ENCODE data around the gene SLC9A3.

SLC9A3 gene

GRCh38 chr5:434443-435146 lies 89.7 kb downstream of the SLC9A3 start:
- no peaks in the 10 kb centered on the region for H3K9me3 Mint-ChIP-seq
- no peak overlapping the region for H3K4me3 Mint-ChIP-seq
- H3K27ac Mint-ChIP-seq (ENCODE audit: low read depth): no peak overlapping the region
- H3K4me1 Mint-ChIP-seq: no peaks in the 10 kb centered on the region
- H3K36me3 Mint-ChIP-seq (ENCODE audit: insufficient read depth): no peaks in the 10 kb centered on the region
- DNase-seq (ENCODE audit: low spot score in 2 of 2) (no peak), ATAC-seq (replicated peaks; ENCODE audit: extremely low read depth, poor library complexity, severe bottlenecking) (no peak)
- peaks cover 55% of the 10 kb centered on the region for H3K27me3 Mint-ChIP-seq

GRCh38 chr5:433836-434235 lies 90.4 kb downstream of the SLC9A3 start:
- H3K36me3 Mint-ChIP-seq (ENCODE audit: insufficient read depth): no peaks in the 10 kb centered on the region
- H3K4me3 Mint-ChIP-seq: no peak overlapping the region

GRCh38 chr5:432928-433791 lies 91.1 kb downstream of the SLC9A3 start:
- Mint-ChIP-seq H3K36me3 (ENCODE audit: insufficient read depth) (no peaks in the 10 kb centered on the region), H3K9me3 (no peaks in the 10 kb centered on the region), H3K27ac (ENCODE audit: low read depth) (no peak overlapping the region), H3K4me3 (no peak overlapping the region), H3K4me1 (no peaks in the 10 kb centered on the region), H3K27me3 (peaks cover 55% of the 10 kb centered on the region)
- ATAC-seq (replicated peaks; ENCODE audit: extremely low read depth, poor library complexity, severe bottlenecking) (no peak), DNase-seq (ENCODE audit: low spot score in 2 of 2) (no peak)

More at GRCh38 chr5:433836-434235, 90.4 kb downstream of the SLC9A3 start:
- no peak for ATAC-seq (replicated peaks; ENCODE audit: extremely low read depth, poor library complexity, severe bottlenecking)
- H3K27me3 Mint-ChIP-seq: peaks cover 55% of the 10 kb centered on the region
- no peaks in the 10 kb centered on the region for H3K9me3 Mint-ChIP-seq
- DNase-seq (ENCODE audit: low spot score in 2 of 2): no peak
- no peak overlapping the region for H3K27ac Mint-ChIP-seq (ENCODE audit: low read depth)
- H3K4me1 Mint-ChIP-seq: no peaks in the 10 kb centered on the region

- ATAC-seq (replicated peaks; ENCODE audit: extremely low read depth, poor library complexity, severe bottlenecking) (no peak), DNase-seq (ENCODE audit: low spot score in 2 of 2) (no peak)
- H3K4me1 Mint-ChIP-seq: no peaks in the 10 kb centered on the region
- H3K27ac Mint-ChIP-seq (ENCODE audit: low read depth): no peak overlapping the region
- H3K36me3 Mint-ChIP-seq (ENCODE audit: insufficient read depth): no peaks in the 10 kb centered on the region
- peaks cover 55% of the 10 kb centered on the region for H3K27me3 Mint-ChIP-seq
- H3K9me3 Mint-ChIP-seq: no peaks in the 10 kb centered on the region
- H3K4me3 Mint-ChIP-seq: no peak overlapping the region
Observed at GRCh38 chr5:432201-432927, 91.9 kb downstream of the SLC9A3 start.

GRCh38 chr5:431711-432050 lies 92.6 kb downstream of the SLC9A3 start:
- Mint-ChIP-seq H3K9me3 (no peaks in the 10 kb centered on the region), H3K4me1 (no peaks in the 10 kb centered on the region), H3K27ac (ENCODE audit: low read depth) (no peak overlapping the region), H3K4me3 (no peak overlapping the region), H3K27me3 (peaks cover 51% of the 10 kb centered on the region), H3K36me3 (ENCODE audit: insufficient read depth) (no peaks in the 10 kb centered on the region)
- no peak for ATAC-seq (replicated peaks; ENCODE audit: extremely low read depth, poor library complexity, severe bottlenecking)
- DNase-seq (ENCODE audit: low spot score in 2 of 2): no peak

- H3K4me3 Mint-ChIP-seq: no peak overlapping the region
- no peak overlapping the region for H3K27ac Mint-ChIP-seq (ENCODE audit: low read depth)
- DNase-seq (ENCODE audit: low spot score in 2 of 2): no peak
- no peaks in the 10 kb centered on the region for H3K36me3 Mint-ChIP-seq (ENCODE audit: insufficient read depth)
- no peak for ATAC-seq (replicated peaks; ENCODE audit: extremely low read depth, poor library complexity, severe bottlenecking)
- H3K4me1 Mint-ChIP-seq: no peaks in the 10 kb centered on the region
- H3K9me3 Mint-ChIP-seq: no peaks in the 10 kb centered on the region
- H3K27me3 Mint-ChIP-seq: peaks cover 45% of the 10 kb centered on the region
Observed at GRCh38 chr5:431001-431710, 93.1 kb downstream of the SLC9A3 start.

GRCh38 chr5:430214-430925 lies 93.9 kb downstream of the SLC9A3 start:
- ATAC-seq (replicated peaks; ENCODE audit: extremely low read depth, poor library complexity, severe bottlenecking): no peak
- no peaks in the 10 kb centered on the region for H3K9me3 Mint-ChIP-seq
- no peak overlapping the region for H3K4me3 Mint-ChIP-seq
- H3K4me1 Mint-ChIP-seq: no peaks in the 10 kb centered on the region
- H3K36me3 Mint-ChIP-seq (ENCODE audit: insufficient read depth): no peaks in the 10 kb centered on the region
- H3K27ac Mint-ChIP-seq (ENCODE audit: low read depth): no peak overlapping the region
- H3K27me3 Mint-ChIP-seq: peaks cover 39% of the 10 kb centered on the region
- no peak for DNase-seq (ENCODE audit: low spot score in 2 of 2)

- H3K9me3 Mint-ChIP-seq: no peaks in the 10 kb centered on the region
- peaks cover 32% of the 10 kb centered on the region for H3K27me3 Mint-ChIP-seq
- H3K4me3 Mint-ChIP-seq: no peak overlapping the region
- H3K27ac Mint-ChIP-seq (ENCODE audit: low read depth): no peak overlapping the region
- DNase-seq (ENCODE audit: low spot score in 2 of 2): no peak
- no peak for ATAC-seq (replicated peaks; ENCODE audit: extremely low read depth, poor library complexity, severe bottlenecking)
- no peaks in the 10 kb centered on the region for H3K36me3 Mint-ChIP-seq (ENCODE audit: insufficient read depth)
- no peaks in the 10 kb centered on the region for H3K4me1 Mint-ChIP-seq
Observed at GRCh38 chr5:429453-430188, 94.6 kb downstream of the SLC9A3 start.

GRCh38 chr5:428754-429452 lies 95.3 kb downstream of the SLC9A3 start:
- no peak for ATAC-seq (replicated peaks; ENCODE audit: extremely low read depth, poor library complexity, severe bottlenecking)
- Mint-ChIP-seq H3K9me3 (no peaks in the 10 kb centered on the region), H3K27ac (ENCODE audit: low read depth) (no peak overlapping the region), H3K36me3 (ENCODE audit: insufficient read depth) (no peaks in the 10 kb centered on the region), H3K27me3 (peaks cover 31% of the 10 kb centered on the region), H3K4me1 (no peaks in the 10 kb centered on the region), H3K4me3 (no peak overlapping the region)
- no peak for DNase-seq (ENCODE audit: low spot score in 2 of 2)

GRCh38 chr5:428219-428618 lies 96.0 kb downstream of the SLC9A3 start:
- Mint-ChIP-seq H3K27me3 (peaks cover 26% of the 10 kb centered on the region), H3K4me3 (no peak overlapping the region), H3K4me1 (no peaks in the 10 kb centered on the region), H3K36me3 (ENCODE audit: insufficient read depth) (no peaks in the 10 kb centered on the region), H3K9me3 (no peaks in the 10 kb centered on the region), H3K27ac (ENCODE audit: low read depth) (no peak overlapping the region)
- DNase-seq (ENCODE audit: low spot score in 2 of 2): no peak
- no peak for ATAC-seq (replicated peaks; ENCODE audit: extremely low read depth, poor library complexity, severe bottlenecking)

- no peak overlapping the region for H3K4me3 Mint-ChIP-seq
- no peak overlapping the region for H3K27ac Mint-ChIP-seq (ENCODE audit: low read depth)
- no peaks in the 10 kb centered on the region for H3K36me3 Mint-ChIP-seq (ENCODE audit: insufficient read depth)
- no peaks in the 10 kb centered on the region for H3K4me1 Mint-ChIP-seq
- H3K27me3 Mint-ChIP-seq: peaks cover 21% of the 10 kb centered on the region
- no peaks in the 10 kb centered on the region for H3K9me3 Mint-ChIP-seq
- ATAC-seq (replicated peaks; ENCODE audit: extremely low read depth, poor library complexity, severe bottlenecking) (no peak), DNase-seq (ENCODE audit: low spot score in 2 of 2) (no peak)
Observed at GRCh38 chr5:427415-428087, 96.7 kb downstream of the SLC9A3 start.

All from central memory CD8-positive, alpha-beta T cell (primary cell).